HG03103 (cell line): ENCODE measurements around the gene SERPINA1.
"Not testable (repeated sequence)": the region's sequence is repeated elsewhere in the genome, so short reads cannot be mapped to it uniquely, and the experiment has no call there.

Source experiments
- ATAC-seq: cut with Tn5 transposase; IDR thresholded peaks from one replicate; pipeline ENCODE4 v1.9.1; 2021; ENCODE audit warnings: low read depth; ENCODE audit not compliant: unreplicated experiment

Gene SERPINA1

DNA sequence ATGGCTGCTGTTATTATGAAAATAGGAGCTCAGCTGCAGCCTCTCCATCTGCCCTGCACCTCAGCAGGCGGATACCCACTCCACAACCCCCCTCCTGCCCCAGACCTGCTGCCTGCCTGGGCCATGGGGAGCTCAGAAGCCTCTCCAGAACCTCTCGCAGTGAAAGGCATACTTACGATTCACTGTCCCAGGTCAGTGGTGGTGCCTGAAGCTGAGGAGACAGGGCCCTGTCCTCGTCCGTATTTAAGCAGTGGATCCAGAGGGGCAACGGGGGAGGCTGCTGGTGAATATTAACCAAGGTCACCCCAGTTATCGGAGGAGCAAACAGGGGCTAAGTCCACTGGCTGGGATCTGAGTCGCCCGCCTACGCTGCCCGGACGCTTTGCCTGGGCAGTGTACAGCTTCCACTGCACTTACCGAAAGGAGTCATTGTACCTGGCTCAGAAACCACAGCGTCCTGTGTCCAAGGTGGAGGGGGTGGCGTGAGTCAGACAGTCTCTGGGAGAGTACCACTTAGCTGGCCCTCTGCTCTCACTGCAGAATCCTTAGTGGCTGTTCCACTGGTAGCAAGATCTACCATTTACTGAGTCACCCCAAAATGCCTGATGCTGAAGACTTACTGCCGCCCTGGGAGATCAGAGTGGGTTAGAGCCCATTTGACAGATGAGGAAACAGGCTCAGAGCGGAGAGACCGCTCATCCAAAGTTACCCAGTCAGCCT, at the start of gene SERPINA1:
TSS of gene SERPINA1 (minus strand) at position 219 of the 720 bp plus-strand sequence. CDS start 5,365 bp downstream, outside the sequence.
- ATAC-seq = no peak

DNA sequence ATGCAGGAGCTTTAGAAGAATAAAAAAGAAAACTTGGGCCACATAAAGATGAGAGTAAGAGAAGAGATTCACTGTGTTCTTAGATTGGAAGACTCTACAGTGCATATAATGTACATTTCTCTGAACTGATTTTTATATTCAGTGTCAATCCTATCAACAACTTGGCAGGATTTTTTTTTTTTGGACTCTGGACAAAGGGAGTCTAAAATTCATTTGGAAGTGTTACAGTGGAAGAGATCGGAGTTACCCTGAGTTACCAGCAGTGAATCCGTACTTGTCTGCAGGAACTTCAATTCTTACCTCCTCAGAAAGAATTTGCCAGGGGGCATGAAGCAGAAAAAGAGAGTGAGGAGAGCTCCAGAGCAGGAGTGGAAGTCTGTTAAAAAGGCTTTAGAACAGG, 40.2 kb upstream of the SERPINA1 start:
- ATAC-seq = no peak

DNA sequence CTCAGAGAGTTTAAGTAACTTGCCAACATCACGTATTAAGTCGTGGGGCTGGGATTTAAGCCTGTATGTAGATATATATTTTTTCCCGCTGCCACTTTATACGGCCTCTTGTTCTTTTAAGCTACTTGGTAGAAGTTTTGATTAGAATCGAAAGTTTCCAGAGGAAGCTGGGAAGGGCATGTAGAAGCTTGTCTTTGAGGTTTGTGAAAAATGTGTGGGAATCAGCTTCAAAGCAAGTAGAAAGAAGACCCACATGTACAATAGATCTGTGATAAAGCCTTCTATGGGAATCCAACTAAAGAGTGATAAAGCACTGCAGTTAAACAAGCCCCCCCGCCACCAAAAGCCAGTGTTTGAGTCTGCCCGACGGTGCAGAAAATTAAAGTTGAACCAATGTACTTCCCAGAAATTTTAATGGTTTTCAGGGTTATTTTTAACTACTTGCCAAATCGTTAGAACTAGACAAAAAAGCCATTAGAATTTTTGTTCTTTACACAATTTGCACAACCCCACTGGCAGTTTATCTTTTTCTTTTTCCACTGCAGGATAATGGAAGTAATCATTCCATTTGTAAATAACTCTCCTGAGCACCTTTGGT, 38.7 kb upstream of the SERPINA1 start:
- no peak for ATAC-seq

DNA sequence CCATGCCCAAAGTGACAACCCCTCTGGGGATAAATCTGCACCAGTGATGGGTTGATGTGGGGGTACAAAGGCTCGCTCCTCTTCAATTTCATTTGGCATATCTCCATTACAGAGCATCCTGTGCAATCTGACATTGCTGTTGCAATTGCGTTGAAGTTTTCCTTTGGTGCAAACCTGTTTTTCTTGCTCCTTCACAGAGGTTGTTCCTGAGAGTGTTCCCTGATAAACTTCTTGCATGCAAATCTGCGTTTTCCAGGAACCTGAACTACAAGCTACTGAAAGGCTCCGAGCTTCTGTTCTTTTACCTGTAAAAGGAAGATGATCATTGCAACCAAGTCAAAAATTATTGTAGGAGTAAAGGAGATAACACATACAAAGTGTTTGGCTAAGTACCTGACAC, 38.1 kb upstream of the SERPINA1 start:
- ATAC-seq = no peak

DNA sequence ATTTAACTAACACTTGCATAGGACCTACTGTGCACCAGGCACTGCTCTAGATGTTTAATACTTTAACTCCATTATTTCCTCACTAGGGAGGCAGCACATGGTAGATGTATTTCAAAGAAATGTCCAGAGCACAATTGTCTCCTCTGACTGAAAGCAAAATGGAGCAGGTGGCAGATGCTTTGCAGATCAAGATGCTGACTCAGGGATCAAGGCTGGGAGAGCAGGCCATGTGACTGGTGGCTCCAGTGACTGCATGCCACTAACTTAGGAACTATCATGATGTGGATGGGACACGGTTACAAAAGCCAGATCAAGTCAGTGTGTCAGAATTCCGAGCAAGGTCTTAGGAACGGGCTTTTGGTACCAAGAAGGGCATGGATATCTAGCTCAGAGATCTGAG, 36.0 kb upstream of the SERPINA1 start:
- ATAC-seq = no peak

DNA sequence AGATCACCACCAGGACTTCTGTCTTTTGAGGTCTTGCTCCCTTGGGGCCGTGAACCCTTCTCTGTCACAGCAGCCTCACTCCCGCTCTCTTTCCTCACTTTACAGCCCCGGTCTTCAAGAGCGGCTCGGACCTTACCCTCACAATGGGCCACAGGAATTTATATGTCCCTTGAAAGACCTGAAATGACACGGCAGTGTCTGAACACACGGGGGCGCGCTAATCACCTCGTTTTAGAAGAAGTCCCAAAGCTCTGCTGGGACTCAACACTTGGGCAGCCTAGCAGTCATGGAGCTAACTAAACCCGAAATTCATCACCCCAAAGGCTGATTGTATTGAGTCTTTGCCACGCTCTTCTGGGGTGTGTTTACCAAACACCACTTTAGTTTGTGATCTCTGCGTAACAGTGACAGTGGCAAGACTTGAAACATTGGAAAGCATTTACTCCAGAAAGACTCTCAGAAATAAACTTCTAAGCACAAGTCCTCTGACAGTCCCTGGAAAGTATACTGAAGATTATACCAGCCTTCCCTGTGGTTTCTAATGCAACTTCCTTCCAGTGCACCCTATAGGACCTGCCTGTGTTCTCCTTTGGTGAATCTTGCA, 35.2 kb upstream of the SERPINA1 start:
- ATAC-seq = no peak

DNA sequence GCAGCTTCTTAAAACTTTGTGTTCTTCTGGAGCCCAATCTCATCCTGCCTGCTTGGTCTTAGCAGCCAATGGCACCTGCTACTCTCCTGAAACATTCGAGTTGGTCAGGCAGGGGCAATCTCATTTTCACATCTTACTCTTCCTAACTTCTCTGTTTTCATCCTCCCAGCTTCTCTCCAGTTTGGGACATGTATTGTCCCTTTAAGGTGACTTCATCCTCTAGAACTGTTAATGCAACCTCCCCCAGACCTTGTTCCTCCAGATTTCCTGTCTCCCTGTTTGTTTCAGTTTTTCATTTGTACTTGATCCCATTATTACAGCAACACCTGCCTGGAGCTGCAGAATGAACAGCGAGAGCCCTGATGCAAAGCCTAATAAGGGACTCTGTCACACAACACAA, 32.9 kb upstream of the SERPINA1 start:
- no peak for ATAC-seq

DNA sequence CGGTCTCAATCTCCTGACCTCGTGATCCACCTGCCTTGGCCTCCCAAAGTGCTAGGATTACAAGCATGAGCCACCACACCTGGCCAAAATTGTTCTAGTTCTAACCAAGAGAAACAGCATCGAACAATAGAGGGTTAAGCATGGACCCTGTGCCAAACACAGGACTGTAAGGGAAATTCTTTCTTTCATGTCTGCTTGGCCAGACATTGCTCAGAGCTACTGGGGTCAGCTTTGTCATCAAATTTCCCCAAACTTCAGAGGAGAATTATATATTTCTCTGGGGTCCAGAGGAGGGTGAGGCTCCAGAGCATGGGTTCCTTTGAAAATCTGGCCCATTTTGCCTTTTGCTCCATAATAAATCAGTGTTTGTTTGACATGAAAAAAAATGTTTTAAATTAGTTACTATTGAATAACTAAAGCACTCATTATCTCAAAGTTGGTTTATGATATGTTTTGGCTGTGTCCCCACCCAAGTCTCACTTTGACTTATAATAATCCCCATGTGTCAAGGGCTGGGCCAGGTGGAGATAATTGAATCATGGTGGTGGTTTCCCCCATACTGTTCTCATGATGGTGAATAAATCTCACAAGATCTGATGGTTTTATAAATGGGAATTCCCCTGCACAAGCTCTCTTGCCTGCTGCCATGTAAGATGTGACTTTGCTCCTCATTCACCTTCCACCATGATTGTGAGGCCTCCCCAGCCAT, 29.2 kb upstream of the SERPINA1 start:
- not testable (repeated sequence) for ATAC-seq

DNA sequence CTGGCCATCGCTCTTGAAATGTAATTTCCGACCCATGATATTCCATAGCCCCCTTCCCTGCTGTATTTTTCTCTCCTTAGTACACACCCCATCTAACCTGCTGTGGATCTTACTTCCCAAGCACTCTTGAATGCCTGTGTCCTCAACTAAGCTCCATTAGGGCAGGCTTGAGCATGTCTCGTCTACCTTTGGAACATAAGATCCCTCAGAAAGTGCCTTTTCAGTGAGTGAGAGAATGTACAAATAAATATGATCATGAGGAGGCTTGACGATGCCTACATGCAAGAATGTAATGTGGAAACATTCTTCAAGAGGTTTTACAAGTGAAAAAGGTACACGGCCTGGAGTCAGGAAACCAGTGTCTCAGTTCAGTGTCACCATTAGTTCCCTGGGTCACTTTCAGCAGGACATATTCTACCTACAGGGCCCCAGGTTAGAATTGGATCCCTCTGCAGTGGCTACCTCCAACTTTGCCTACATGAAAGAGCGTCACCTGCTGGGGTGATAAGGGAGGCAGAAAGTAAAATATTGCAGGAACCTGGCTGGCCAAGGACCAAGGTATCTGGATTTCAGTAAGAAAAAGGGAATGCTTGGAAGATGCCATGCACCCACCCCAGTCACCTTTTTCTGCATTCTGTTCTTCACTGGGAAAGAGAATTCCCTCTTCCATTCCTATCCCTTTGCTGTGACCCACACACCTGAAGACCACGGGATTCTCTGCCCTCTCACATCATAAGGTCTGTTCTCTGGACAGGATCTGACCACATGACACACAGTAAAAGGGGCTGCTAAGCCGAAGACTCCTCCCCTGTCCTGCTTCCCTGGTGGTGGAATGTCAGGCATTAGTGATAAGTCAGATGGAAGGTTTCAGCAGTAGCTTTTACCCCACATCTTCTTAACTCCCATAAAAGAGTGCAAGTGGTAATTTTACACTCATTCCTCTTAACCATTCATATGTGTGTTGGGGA, 24.6 kb upstream of the SERPINA1 start:
- no peak for ATAC-seq

DNA sequence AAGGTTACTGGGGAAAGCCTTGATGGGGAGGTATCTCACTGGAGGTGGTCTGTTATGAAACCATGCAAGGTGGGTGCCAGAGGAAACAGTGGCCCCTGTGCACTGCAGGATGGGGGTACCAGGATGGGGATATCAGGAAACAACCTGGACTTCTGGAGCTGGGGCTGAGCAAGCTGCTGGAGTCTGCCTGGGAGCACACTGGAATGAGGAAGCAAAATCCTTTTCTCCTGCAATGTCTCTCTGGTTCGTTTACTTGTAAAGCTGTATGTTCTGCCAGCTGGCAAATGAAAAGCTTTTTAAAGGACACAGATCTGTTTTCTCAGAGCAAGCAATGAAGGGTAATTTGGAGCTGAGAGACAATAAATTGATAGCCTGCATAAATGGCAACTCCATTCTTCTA, 23.2 kb upstream of the SERPINA1 start:
- no peak for ATAC-seq

DNA sequence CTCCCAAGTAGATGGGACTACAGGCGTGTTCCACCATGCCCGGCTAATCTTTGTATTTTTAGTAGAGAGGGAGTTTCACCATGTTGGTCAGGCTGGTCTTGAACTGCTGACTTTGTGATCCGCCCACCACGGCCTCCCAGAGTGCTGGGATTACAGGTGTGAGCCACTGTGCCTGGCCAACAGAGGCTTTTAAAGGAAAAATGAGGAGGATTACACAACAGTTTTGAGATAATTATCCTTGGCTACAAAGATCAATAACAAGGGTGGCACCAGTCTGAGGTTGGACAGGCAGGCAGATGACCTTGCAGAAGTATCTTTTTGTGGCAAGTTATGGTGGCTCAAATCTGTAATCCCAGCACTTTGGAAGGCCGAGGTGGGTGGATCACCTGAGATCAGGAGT, 21.0 kb upstream of the SERPINA1 start:
- ATAC-seq = not testable (repeated sequence)

DNA sequence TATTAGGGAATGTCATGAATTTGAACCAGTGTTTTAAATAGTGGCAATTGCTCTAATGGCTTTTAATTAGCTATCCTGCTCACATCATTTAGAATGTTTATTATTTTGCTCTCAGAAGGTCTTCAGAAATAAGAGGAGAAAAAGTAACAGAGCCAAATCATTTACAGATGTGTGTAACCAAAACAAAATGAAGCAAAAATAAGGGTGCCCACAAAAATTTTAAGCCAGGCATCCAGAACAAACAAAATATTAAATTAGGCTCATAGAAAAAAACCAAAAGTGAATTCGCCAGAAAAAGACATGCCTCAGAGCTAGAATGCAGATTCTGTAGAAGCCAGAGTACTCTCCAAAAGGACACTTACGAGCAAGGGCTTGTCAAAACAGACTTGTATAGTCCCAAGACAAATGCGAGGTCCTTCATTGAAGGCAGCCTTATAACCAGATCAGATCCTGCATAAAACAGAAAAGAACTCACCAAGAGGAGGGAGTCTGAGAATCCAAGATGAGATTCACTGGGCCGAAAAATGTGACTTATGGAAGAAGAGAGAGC, 20.2 kb upstream of the SERPINA1 start:
- no peak for ATAC-seq

DNA sequence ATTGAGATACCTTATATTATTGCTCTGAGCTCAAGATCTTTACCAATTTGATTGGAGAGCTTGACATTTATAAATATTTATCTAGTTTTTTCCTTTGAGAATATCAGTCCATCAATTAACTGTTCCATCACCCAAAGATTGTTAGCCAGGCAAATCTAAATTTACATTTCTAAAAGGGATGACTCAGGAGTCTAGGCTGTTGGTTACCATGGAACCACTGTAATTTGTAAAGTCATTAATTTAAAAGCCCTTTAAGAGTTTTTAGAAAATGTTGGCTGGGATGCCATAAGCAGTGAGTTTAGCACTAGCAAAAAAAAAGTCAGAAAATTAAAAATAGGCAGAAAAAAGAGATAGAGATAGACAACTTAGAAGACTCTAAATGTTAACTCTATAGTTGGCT, 19.5 kb upstream of the SERPINA1 start:
- ATAC-seq = no peak

DNA sequence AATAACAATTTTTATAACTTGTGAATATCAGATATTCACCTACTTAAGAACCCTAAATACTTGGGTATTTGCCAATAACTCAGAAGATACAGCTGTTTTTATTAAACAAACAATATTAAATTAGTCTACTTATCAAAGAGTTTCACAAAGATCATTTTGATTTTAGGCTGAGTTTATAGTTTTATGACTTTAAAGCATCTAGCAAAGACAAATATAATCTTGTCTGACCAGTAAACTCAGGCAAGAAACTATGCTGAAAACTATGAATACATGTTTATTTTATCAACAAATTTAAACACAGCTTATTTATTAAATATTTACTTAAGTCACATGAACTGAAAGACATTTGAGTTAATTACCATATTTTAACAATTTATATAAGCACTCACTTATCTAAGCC, 18.5 kb upstream of the SERPINA1 start:
- no peak for ATAC-seq

DNA sequence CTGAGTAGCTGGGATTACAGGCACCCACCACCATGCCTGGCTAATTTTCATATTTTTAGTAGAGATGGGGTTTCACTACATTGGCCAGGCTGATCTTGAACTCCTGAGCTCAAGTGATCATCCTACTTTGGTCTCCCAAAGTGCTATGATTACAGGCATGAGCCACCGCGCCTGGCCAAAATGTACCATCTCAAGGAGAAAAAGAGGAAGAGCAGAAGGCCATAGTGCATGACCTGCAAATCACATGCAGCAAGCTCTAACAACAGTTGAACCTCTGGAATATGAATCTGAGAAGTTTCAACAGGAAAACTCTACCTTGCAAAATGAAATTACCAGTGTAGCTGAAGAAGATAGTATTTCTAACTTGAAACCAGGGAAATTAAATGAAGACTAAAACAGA, 17.1 kb upstream of the SERPINA1 start:
- ATAC-seq = no peak

DNA sequence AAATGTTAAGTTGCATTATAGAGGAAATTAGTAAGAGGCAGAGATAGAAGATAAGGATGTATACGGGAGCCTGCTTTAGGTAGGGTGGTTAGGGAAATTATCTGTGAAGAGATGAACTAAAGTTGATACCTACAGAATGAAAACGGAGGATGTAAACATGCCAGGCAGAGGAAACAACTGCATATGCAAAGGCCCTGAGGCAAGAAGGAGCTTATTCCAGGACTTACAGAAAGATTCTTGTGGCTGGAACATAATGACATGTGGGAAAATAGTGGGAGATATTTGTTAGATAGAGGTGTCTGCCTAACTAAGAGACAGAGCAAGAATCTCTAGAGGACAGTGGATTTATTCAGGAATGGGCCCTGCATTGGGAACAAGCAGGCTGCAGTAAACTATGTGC, 16.2 kb upstream of the SERPINA1 start:
- no peak for ATAC-seq

DNA sequence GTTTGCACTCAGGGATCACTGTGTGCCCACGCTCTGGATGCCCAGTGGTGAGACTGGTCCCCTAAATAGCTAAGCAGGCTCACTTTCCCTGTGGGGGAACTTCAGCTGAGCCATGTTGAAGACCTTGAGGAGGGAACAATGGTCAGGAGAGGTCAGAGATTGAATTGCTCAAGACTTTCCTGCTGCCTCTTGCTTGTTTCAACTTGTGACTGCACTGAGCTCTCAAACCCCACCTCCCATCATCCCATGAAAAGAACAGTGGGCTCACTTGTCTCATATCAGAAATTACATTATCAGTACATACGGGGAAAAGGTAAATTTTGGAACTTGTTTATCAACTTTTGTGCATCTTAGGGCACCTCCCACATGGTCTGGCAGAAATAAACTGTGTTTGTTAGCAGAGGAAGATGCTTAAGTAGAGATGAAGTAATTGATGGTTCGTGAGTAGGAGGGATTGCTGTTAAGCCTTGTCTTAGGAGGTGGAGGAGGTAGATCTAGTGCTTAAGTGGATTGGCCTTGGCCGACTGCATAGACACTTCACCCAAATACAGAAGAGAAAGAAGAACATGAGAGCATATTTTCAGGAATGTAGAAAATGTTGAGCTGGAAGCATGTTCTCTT, 15.0 kb upstream of the SERPINA1 start:
- no peak for ATAC-seq

DNA sequence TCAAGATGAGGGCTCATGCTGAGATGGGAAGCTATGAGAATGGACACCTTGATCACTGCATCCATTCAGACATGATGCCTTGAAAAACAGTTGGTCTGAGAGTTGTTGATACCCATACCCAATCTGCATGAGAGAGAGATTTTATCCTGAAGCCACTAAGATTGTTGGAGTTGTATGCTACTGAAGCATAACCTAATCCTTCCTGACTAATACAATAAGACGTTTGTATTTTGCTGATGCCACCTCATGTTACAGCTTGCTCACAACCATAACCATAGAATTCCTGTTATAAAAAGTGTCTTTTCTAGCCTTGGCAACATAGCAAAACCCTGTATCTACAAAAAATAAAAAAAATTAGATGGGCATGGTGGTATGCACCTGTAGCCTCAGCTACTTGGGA, 12.7 kb upstream of the SERPINA1 start:
- ATAC-seq = no peak

DNA sequence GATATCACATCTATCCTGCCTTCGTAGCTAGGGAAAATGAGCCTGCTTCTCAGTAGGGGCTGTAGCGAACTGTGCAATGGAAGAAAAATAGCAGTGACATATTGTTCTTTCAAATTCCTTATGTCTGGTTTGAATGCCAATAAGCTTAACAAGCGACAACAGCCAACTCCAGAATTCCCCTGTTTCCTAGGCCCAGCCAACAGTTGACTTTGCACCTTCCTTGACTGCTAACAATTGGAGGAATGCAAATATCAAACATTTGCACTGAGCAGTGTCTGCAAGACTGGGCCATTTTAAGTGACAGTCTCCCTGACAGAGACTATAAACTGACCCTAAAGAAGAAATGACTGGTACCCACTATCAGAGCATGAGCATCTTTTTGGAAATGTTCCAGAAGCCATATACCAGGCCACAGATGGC, 12.0 kb upstream of the SERPINA1 start:
- no peak for ATAC-seq

DNA sequence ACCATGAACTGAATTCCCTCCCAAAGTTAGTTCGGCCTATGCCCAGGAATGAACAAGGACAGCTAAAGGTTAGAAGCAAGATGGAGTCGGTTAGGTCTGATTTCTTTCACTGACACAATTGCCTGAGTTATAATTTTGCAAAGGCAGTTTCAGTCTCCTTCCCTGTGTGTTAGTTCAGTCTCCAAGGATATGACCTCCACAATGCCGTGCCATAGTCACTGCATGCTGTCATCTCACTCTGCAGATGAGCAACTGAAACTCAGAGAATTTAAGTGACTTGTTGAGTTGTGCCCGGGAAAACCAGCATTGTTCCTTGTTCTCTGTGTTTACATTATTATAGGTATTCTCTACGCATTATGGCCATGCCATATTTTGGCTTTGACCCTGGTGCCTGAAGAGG, 10.1 kb upstream of the SERPINA1 start:
- ATAC-seq = no peak
